HG03025 (cell line): ENCODE results near the gene HMCN1.
"Not testable (repeated sequence)": the region's sequence is repeated elsewhere in the genome, so short reads cannot be mapped to it uniquely, and the experiment has no call there.

ENCODE experiments used
- ATAC-seq: cut with Tn5 transposase; IDR thresholded peaks from one replicate; pipeline ENCODE4 v1.9.1; 2021; ENCODE audit warnings: mild to moderate bottlenecking, moderate library complexity; ENCODE audit not compliant: unreplicated experiment, low FRiP score

Gene HMCN1

GRCh38 chr1:186183219-186183618 is 449.0 kb downstream of the HMCN1 start:
- no peak for ATAC-seq

- peak; percentile 50 for ATAC-seq
Observed at GRCh38 chr1:186183970-186184628, 449.9 kb downstream of the HMCN1 start.

- ATAC-seq: not testable (repeated sequence)
Observed at GRCh38 chr1:186186251-186186650, 452.1 kb downstream of the HMCN1 start.

GRCh38 chr1:186187601-186188000 is 453.4 kb downstream of the HMCN1 start:
- ATAC-seq: no peak

GRCh38 chr1:186188004-186188539 is 453.9 kb downstream of the HMCN1 start:
- ATAC-seq: no peak

GRCh38 chr1:186188736-186189135 is 454.5 kb downstream of the HMCN1 start:
- ATAC-seq: no peak

GRCh38 chr1:186189156-186189555 is 455.0 kb downstream of the HMCN1 start:
- ATAC-seq: no peak

- ATAC-seq: no peak
Observed at GRCh38 chr1:186191511-186191910, 457.3 kb downstream of the HMCN1 start.

- no peak for ATAC-seq
Observed at GRCh38 chr1:186193224-186193623, 459.0 kb downstream of the HMCN1 start.

GRCh38 chr1:186194107-186194756 is 460.0 kb downstream of the HMCN1 start:
- ATAC-seq: peak; percentile 87

GRCh38 chr1:186195377-186195931 is 461.3 kb downstream of the HMCN1 start:
- no peak for ATAC-seq

- ATAC-seq: no peak
Observed at GRCh38 chr1:186202271-186202764, 468.1 kb downstream of the HMCN1 start.

- ATAC-seq: no peak
Observed at GRCh38 chr1:186202776-186203175, 468.6 kb downstream of the HMCN1 start.

GRCh38 chr1:186206048-186206570 is 471.9 kb downstream of the HMCN1 start:
- no peak for ATAC-seq

GRCh38 chr1:186207391-186208085 is 473.3 kb downstream of the HMCN1 start:
- ATAC-seq: no peak

GRCh38 chr1:186208405-186209129 is 474.4 kb downstream of the HMCN1 start:
- no peak for ATAC-seq

GRCh38 chr1:186210258-186210657 is 476.1 kb downstream of the HMCN1 start:
- ATAC-seq: no peak

- not testable (repeated sequence) for ATAC-seq
Observed at GRCh38 chr1:186211583-186211982, 477.4 kb downstream of the HMCN1 start.

GRCh38 chr1:186212568-186213224 is 478.5 kb downstream of the HMCN1 start:
- no peak for ATAC-seq
